ENCODE measurements around the gene DPP4. TPM values are rescaled to one million over a fixed set of nuclear protein-coding genes. Genes with fewer than 3 reads are reported as not detected.

The DPP4 gene
- polyA plus RNA-seq, 1 donor from 2014 or later = not detected

GRCh38 chr2:162103443-162104009 is 29.5 kb upstream of the DPP4 start:
- no peak overlapping the region for H3K9ac ChIP-seq (ENCODE audit: low read length)
- no peaks in the 10 kb centered on the region for H3K36me3 ChIP-seq (ENCODE audit: insufficient read depth, low read length)
- H3K9me3 ChIP-seq (ENCODE audit: low read length) = no peaks in the 10 kb centered on the region
- H4K20me1 ChIP-seq (ENCODE audit: insufficient read depth) = no peaks in the 10 kb centered on the region
- H3K79me2 ChIP-seq (replicated peaks; ENCODE audit: insufficient read depth, low read length) = no peaks in the 10 kb centered on the region
- no peaks in the 10 kb centered on the region for H3K27me3 ChIP-seq (ENCODE audit: insufficient read depth, low read depth, low read length)
- no peak overlapping the region for H3K27ac ChIP-seq (ENCODE audit: low read length)
- no peaks in the 10 kb centered on the region for H3F3A ChIP-seq (ENCODE audit: insufficient read depth, low read length, poor library complexity, severe bottlenecking)
- H3K9me2 ChIP-seq (ENCODE audit: insufficient read depth, low read length) = no peaks in the 10 kb centered on the region
- no peak overlapping the region for H3K4me2 ChIP-seq (ENCODE audit: low read length)
- no peak overlapping the region for H3K4me3 ChIP-seq (ENCODE audit: low read length)
- TF ChIP-seq RAD21 (conservative IDR thresholded peaks at IDR 0.05) = no peak
- no peak for TF ChIP-seq POLR2AphosphoS5 (IDR thresholded peaks at IDR 0.05)
- TF ChIP-seq CTCF (IDR thresholded peaks at IDR 0.05; ENCODE audit: poor library complexity, severe bottlenecking) = no peak
- no peak for TF ChIP-seq REST (IDR thresholded peaks at IDR 0.05; ENCODE audit: borderline replicate concordance)
- no peak for TF ChIP-seq MXI1 (conservative IDR thresholded peaks at IDR 0.05; ENCODE audit: poor library complexity, severe bottlenecking)
- TF ChIP-seq SMC3 (conservative IDR thresholded peaks at IDR 0.05; ENCODE audit: poor library complexity) = no peak
- no peak for TF ChIP-seq EP300 (conservative IDR thresholded peaks at IDR 0.05; ENCODE audit: poor library complexity, severe bottlenecking)
- TF ChIP-seq EZH2 (IDR thresholded peaks at IDR 0.05; ENCODE audit: borderline replicate concordance, insufficient read depth, low read length, poor library complexity, severe bottlenecking) = no peak
- TF ChIP-seq TAF1 (IDR thresholded peaks at IDR 0.05; ENCODE audit: low read depth) = no peak
- H2AFZ ChIP-seq (ENCODE audit: low read depth, low read length) = no peak overlapping the region

- no peak for TF ChIP-seq MXI1 (conservative IDR thresholded peaks at IDR 0.05; ENCODE audit: poor library complexity, severe bottlenecking)
- no peak for TF ChIP-seq EP300 (conservative IDR thresholded peaks at IDR 0.05; ENCODE audit: poor library complexity, severe bottlenecking)
- no peak for TF ChIP-seq REST (IDR thresholded peaks at IDR 0.05; ENCODE audit: borderline replicate concordance)
- no peak for TF ChIP-seq EZH2 (IDR thresholded peaks at IDR 0.05; ENCODE audit: borderline replicate concordance, insufficient read depth, low read length, poor library complexity, severe bottlenecking)
- TF ChIP-seq SMC3 (conservative IDR thresholded peaks at IDR 0.05; ENCODE audit: poor library complexity) = no peak
- no peak for TF ChIP-seq TAF1 (IDR thresholded peaks at IDR 0.05; ENCODE audit: low read depth)
- TF ChIP-seq POLR2AphosphoS5 (IDR thresholded peaks at IDR 0.05) = no peak
- TF ChIP-seq RAD21 (conservative IDR thresholded peaks at IDR 0.05) = no peak
- no peaks in the 10 kb centered on the region for H3K9me3 ChIP-seq (ENCODE audit: low read length)
- no peaks in the 10 kb centered on the region for H3F3A ChIP-seq (ENCODE audit: insufficient read depth, low read length, poor library complexity, severe bottlenecking)
- no peak overlapping the region for H3K4me3 ChIP-seq (ENCODE audit: low read length)
- H4K20me1 ChIP-seq (ENCODE audit: insufficient read depth) = no peaks in the 10 kb centered on the region
- no peak overlapping the region for H3K9ac ChIP-seq (ENCODE audit: low read length)
- H3K36me3 ChIP-seq (ENCODE audit: insufficient read depth, low read length) = no peaks in the 10 kb centered on the region
- H3K27ac ChIP-seq (ENCODE audit: low read length) = no peak overlapping the region
- no peaks in the 10 kb centered on the region for H3K27me3 ChIP-seq (ENCODE audit: insufficient read depth, low read depth, low read length)
- no peak overlapping the region for H3K4me2 ChIP-seq (ENCODE audit: low read length)
- H2AFZ ChIP-seq (ENCODE audit: low read depth, low read length) = no peak overlapping the region
- no peaks in the 10 kb centered on the region for H3K79me2 ChIP-seq (replicated peaks; ENCODE audit: insufficient read depth, low read length)
- no peaks in the 10 kb centered on the region for H3K9me2 ChIP-seq (ENCODE audit: insufficient read depth, low read length)
These were observed 26.6 kb upstream of the DPP4 start for GRCh38 chr2:162100579-162100978.

Data from neural cell (in vitro differentiated cells).